AG08396 (cell line): Measurements from ENCODE around the gene CNN2.
A peak's percentile ranks its signal among the peaks of the same experiment; 100 is the strongest.

Experiments
- DNase-seq: peaks from one replicate; pipeline ENCODE4 v3.0.0; 2012; ENCODE audit warnings: low spot score, mixed read lengths

The CNN2 gene

GRCh38 chr19:1026783-1027649, 608 bp downstream of the CNN2 start:
- no peak for DNase-seq

- DNase-seq = no peak
Observed at GRCh38 chr19:1027650-1028061, 1.2 kb downstream of the CNN2 start.

GRCh38 chr19:1028062-1028926, 1.9 kb downstream of the CNN2 start:
- DNase-seq = peak; percentile 95

- no peak for DNase-seq
Observed at GRCh38 chr19:1032264-1032867, 6.0 kb downstream of the CNN2 start.

- no peak for DNase-seq
Observed at GRCh38 chr19:1035998-1036621, 9.7 kb downstream of the CNN2 start.

GRCh38 chr19:1037621-1038064, 11.2 kb downstream of the CNN2 start:
- DNase-seq = no peak

GRCh38 chr19:1038978-1039645, 12.7 kb downstream of the CNN2 start:
- no peak for DNase-seq

GRCh38 chr19:1039646-1040475, 13.5 kb downstream of the CNN2 start, which contains the start of gene ABCA7:
ABCA7 (plus strand) TSS chr19:1040107; CDS start chr19:1041362, 1,255 bp downstream.
- peak; percentile 95 for DNase-seq

GRCh38 chr19:1040476-1041271, 14.3 kb downstream of the CNN2 start:
- peak; percentile 99 for DNase-seq

- no peak for DNase-seq
Observed at GRCh38 chr19:1041272-1041834, 14.9 kb downstream of the CNN2 start.

GRCh38 chr19:1041835-1042685, 15.7 kb downstream of the CNN2 start:
- DNase-seq = no peak

GRCh38 chr19:1042689-1043511, 16.5 kb downstream of the CNN2 start:
- DNase-seq = peak; percentile 66

GRCh38 chr19:1045247-1045603, 18.8 kb downstream of the CNN2 start:
- no peak for DNase-seq

GRCh38 chr19:1046117-1046626, 19.8 kb downstream of the CNN2 start:
- no peak for DNase-seq

- DNase-seq = no peak
Observed at GRCh38 chr19:1046836-1047695, 20.7 kb downstream of the CNN2 start.

GRCh38 chr19:1047696-1048147, 21.3 kb downstream of the CNN2 start:
- no peak for DNase-seq
